Urinary bladder (tissue), 4 donors: ENCODE measurements around the gene KL. TPM values are rescaled to one million over a fixed set of nuclear protein-coding genes. Genes with fewer than 3 reads are reported as not detected.

Experiments
- DNase-seq: peaks from one replicate; pipeline ENCODE4 v3.0.0-alpha.2; 2015; ENCODE audit errors: extremely low spot score
- H3K27ac ChIP-seq: one replicate; pipeline ENCODE4 v1.5.1; 2013; ENCODE audit warnings: low read depth, mild to moderate bottlenecking, moderate library complexity
- H3K36me3 ChIP-seq: one replicate; pipeline ENCODE4 v1.6.1; 2013; ENCODE audit warnings: mild to moderate bottlenecking, moderate library complexity; ENCODE audit not compliant: insufficient read depth
- H3K4me1 ChIP-seq: one replicate; pipeline ENCODE4 v1.6.1; 2013; ENCODE audit warnings: mild to moderate bottlenecking, moderate library complexity; ENCODE audit not compliant: insufficient read depth
- H3K4me3 ChIP-seq: one replicate; pipeline ENCODE4 v1.5.1; 2013; ENCODE audit warnings: low read depth, low read length
- WGBS: extraction: QIAGEN DNeasy Blood & Tissue Kit; methylation state at CpG from one replicate; pipeline ENCODE4 v1.1.7; 2013; 5-methylcytosine and 5-hydroxymethylcytosine counted together
- polyA plus RNA-seq: library from polyadenylated mRNA; stranded (reverse); fragments of 200-250 nt; gene quantifications from one replicate; pipeline ENCODE4 v1.2.3, GENCODE V29; 2013
- total RNA-seq: library from RNA; depleted of rRNA; stranded (reverse); fragments of >200 nt; gene quantifications from one replicate; pipeline ENCODE4 v1.2.3, GENCODE V29; 2014
- donor health status: healthy with polysubstance abuse.
- donor health status: healthy.

Gene KL
- 6.0 TPM for total RNA-seq
- polyA plus RNA-seq: 4.1 TPM

DNA sequence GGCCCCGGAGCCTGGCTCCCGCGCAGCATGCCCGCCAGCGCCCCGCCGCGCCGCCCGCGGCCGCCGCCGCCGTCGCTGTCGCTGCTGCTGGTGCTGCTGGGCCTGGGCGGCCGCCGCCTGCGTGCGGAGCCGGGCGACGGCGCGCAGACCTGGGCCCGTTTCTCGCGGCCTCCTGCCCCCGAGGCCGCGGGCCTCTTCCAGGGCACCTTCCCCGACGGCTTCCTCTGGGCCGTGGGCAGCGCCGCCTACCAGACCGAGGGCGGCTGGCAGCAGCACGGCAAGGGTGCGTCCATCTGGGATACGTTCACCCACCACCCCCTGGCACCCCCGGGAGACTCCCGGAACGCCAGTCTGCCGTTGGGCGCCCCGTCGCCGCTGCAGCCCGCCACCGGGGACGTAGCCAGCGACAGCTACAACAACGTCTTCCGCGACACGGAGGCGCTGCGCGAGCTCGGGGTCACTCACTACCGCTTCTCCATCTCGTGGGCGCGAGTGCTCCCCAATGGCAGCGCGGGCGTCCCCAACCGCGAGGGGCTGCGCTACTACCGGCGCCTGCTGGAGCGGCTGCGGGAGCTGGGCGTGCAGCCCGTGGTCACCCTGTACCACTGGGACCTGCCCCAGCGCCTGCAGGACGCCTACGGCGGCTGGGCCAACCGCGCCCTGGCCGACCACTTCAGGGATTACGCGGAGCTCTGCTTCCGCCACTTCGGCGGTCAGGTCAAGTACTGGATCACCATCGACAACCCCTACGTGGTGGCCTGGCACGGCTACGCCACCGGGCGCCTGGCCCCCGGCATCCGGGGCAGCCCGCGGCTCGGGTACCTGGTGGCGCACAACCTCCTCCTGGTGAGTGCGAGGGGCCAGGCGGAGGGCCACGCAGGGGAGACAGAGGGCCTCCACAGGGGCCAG lies at the start of gene KL:
TSS of gene KL (plus strand) at position 10 of the 909 bp plus-strand sequence. CDS start at position 28, 18 bp downstream.
- WGBS: 9% methylated on average over 106 of the region's 106 CpGs
- Histone ChIP-seq H3K4me1 (no peaks in the 10 kb centered on the region), H3K36me3 (no peaks in the 10 kb centered on the region), H3K27ac (no peak within 1 kb of the TSS), H3K4me3 (peak within 1 kb of the TSS; percentile 44)
- no peak for DNase-seq

DNA sequence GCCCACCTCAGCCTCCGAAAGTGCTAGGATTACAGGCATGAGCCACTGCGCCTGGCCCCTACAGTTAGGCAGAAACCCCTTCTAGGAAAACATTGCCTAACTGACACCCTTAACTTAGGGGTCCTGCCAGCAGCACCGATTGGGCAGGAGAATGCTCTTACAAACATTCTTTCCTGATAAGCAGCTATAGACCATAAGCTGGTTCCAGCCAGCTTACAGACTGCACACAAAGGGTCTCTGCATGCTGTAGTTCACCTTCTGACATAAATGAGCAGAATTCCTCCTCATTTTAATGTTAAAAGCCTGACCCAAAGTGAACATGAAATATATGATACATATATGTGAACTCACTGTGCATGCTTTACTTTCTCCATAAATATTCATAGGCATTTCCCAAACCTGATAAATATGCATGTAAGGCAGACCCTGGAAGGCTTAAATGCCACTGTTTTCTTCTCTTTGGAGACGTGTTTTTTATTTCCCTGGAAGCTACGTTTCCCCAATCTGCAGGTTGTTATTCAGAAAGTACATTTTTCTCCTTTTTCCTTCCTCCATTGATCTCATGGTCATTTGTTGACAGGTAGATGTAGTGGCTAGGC lies 48.5 kb upstream of the KL start:
- 58% methylated on average over 5 of the region's 5 CpGs for WGBS
- Histone ChIP-seq H3K27ac (no peak overlapping the region), H3K4me1 (peaks cover 2% of the 10 kb centered on the region), H3K4me3 (no peak overlapping the region), H3K36me3 (no peaks in the 10 kb centered on the region)
- no peak for DNase-seq

DNA sequence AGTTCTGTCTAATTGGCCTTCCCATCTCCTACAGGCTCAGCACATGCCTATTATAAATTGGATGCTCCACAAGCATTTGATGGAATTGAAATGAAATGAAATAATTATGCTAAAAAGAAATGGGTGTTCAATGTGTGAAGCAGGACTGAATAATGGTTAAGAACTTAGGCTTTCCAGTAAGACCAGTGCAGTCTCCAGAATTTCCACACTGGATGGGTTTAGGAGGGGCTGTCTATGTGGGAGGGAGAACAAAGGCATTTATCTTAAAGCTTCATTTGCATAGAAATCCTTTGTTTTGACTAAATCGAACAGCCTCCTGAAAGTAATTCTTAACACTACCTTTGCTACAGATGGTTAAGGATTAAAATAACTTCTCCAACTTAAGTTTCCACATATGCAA lies 47.9 kb upstream of the KL start:
- peaks cover 2% of the 10 kb centered on the region for H3K4me1 ChIP-seq
- WGBS: 77% methylated on average over 1 of the region's 1 CpG
- no peaks in the 10 kb centered on the region for H3K36me3 ChIP-seq
- no peak for DNase-seq
- H3K4me3 ChIP-seq: no peak overlapping the region
- no peak overlapping the region for H3K27ac ChIP-seq

DNA sequence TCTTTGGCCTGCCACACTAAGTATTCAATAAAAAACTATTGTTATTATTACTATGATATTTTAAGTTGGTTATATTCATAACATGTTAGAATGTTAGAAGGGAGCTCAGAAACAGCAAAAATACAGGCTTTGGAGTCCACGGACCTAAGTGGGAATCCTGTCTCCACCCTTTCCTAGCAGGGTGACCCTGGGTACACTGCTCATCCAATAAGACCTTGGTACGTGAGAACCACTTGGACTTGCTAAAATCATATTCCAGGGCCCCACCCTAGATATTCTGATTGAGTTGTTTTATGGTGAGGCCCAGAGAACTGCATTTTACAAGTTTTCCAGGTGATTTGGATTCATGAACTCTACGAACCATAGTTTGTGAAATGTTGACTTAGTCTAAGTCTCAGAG lies 47.4 kb upstream of the KL start:
- Histone ChIP-seq H3K4me1 (peaks cover 2% of the 10 kb centered on the region), H3K27ac (no peak overlapping the region), H3K4me3 (no peak overlapping the region), H3K36me3 (no peaks in the 10 kb centered on the region)
- 64% methylated on average over 3 of the region's 3 CpGs for WGBS
- no peak for DNase-seq

DNA sequence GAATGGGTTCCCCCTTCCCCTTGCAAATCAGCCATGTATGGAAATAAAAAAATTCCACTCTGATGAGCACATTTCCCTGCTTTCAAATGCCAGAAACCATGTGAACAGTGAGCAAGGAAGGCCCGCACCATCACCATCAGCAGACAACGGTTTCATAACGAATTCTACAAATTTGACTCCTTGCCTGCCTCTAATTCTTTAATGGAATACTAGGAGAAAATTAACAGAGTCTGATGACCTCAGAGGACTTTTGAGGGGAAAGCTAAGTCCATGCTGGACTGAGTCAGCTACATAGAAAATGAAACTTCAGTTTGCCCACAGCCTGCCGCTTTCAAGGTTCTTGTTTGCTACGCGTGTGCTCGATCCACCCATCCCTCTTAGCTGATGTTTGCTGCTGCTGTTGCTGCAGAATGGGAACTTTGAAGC lies 46.7 kb upstream of the KL start:
- DNase-seq: no peak
- Histone ChIP-seq H3K4me3 (peak overlapping the region; percentile 19), H3K4me1 (peaks cover 2% of the 10 kb centered on the region), H3K27ac (no peak overlapping the region), H3K36me3 (no peaks in the 10 kb centered on the region)
- WGBS: 36% methylated on average over 7 of the region's 7 CpGs

DNA sequence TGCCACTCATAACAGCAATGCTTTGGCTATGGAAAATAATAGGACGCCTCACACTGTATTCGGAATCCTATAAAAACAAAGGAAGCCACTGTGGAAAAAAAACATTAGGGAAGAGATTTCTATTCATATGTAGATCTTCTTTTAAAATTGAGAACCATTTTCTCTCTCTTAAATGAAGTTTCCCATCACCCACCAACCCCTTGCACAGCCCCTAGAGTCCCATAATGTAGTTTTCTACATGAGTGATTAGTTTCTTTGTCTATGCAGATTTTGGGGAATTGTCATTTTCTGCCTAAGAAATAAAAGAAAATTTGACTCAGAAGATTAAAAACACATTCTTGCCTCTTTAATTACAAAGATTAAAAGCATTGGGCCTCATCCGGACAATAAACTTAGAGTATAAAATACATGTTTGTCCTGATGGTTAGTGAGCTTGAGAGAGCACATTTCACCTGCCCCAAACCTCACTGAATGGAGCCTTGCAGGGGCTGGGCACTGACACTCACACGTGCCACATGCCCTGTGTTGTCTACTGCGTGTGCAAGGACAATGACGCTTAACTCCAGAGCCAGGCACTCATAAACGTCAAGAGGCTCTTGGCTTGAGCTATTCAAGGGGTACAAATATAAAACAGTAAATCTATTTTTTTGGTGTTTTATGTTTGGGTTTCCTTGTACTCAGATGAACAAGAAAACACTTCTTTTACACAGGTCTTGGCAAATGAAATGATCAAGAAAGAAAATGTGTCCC lies 40.0 kb upstream of the KL start:
- 91% methylated on average over 7 of the region's 7 CpGs for WGBS
- Histone ChIP-seq H3K4me1 (no peaks in the 10 kb centered on the region), H3K27ac (no peak overlapping the region), H3K4me3 (no peak overlapping the region), H3K36me3 (no peaks in the 10 kb centered on the region)
- no peak for DNase-seq

DNA sequence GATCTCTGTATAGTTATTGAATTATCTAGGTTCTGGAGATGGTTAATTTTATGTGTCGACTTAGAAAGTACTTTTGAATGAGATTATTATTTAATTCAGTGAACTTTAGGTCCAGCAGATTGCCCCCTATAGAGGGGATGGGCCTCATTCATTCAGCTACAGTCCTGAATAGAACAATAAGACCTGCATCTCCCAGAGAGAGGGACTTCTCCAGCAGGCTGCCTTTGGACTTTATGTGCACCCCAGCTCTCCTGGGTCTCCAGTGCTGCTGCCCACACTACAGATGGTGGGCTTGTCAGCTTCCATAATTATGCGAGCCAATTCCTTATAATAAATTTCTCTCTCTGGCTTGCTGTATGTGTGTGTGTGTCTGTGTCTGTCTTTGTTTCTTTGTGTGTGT lies 39.3 kb upstream of the KL start:
- WGBS: 95% methylated on average over 2 of the region's 2 CpGs
- no peak for DNase-seq
- Histone ChIP-seq H3K36me3 (no peaks in the 10 kb centered on the region), H3K4me3 (no peak overlapping the region), H3K4me1 (no peaks in the 10 kb centered on the region), H3K27ac (no peak overlapping the region)

DNA sequence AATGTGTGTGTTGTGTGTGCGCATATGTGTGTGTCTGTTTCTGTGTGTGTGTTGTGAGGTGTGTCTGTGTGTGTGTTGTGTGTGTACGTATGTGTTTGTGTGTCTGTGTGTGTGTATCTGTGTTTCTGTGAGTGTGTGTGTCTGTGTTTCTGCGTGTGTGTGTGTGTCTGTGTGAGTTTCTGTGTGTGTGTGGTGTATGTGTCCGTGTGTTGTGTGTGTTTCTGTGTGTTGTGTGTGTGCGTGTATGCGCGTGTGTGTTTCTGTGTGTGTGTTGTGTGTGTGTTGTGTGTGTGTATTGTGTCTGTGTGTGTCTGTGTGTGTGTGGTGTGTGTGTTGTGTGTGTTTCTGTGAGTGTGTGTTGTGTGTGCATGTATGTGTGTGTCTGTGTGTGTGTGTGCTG lies 38.9 kb upstream of the KL start:
- 97% methylated on average over 7 of the region's 7 CpGs for WGBS
- H3K4me1 ChIP-seq: no peaks in the 10 kb centered on the region
- H3K36me3 ChIP-seq: no peaks in the 10 kb centered on the region

DNA sequence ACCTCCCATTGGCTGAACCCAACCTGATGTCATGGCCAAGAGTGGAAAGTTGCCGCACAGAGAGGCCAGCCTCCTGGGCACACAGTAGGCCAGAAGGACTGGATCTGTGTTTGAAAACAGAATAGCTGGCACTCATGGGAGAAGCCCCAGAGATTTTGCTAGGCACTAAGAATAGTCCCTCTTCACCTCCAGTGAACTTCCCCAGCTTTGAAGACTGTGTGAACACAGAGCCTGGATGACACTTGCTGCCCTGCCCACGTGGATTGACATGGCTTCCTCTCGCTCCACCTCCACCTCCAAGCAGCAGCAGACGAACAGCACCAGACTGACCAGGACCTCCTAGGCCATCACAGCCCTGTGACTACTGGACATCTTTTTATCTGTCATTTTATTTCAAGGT lies 37.9 kb upstream of the KL start:
- H3K4me3 ChIP-seq: no peak overlapping the region
- H3K36me3 ChIP-seq: no peaks in the 10 kb centered on the region
- no peak overlapping the region for H3K27ac ChIP-seq
- WGBS: 91% methylated on average over 4 of the region's 4 CpGs
- DNase-seq: no peak
- no peaks in the 10 kb centered on the region for H3K4me1 ChIP-seq

More for the DNA sequence above, 38.9 kb upstream of the KL start:
- DNase-seq: no peak
- Histone ChIP-seq H3K4me3 (no peak overlapping the region), H3K27ac (no peak overlapping the region)

DNA sequence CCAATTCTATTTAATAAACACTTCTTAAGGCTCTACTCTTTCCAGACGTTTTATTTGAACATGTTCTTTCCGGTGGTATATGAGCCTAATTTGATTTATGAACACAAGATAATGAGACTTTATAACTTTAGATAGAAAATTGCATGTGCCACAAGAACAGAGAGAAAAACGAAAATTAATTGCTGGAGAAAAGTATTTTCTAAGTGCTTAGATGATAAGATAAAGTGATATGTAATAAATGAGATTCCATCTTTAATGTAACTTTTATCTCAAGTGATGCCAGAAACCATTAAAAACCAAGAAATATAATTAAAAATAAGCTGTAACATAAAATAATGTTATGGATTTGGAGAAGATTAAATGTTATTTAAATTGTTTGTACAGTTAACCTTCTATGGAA lies 33.2 kb upstream of the KL start:
- Histone ChIP-seq H3K4me1 (no peaks in the 10 kb centered on the region), H3K4me3 (no peak overlapping the region), H3K27ac (no peak overlapping the region), H3K36me3 (no peaks in the 10 kb centered on the region)
- DNase-seq: no peak
- WGBS: 34% methylated on average over 3 of the region's 3 CpGs

DNA sequence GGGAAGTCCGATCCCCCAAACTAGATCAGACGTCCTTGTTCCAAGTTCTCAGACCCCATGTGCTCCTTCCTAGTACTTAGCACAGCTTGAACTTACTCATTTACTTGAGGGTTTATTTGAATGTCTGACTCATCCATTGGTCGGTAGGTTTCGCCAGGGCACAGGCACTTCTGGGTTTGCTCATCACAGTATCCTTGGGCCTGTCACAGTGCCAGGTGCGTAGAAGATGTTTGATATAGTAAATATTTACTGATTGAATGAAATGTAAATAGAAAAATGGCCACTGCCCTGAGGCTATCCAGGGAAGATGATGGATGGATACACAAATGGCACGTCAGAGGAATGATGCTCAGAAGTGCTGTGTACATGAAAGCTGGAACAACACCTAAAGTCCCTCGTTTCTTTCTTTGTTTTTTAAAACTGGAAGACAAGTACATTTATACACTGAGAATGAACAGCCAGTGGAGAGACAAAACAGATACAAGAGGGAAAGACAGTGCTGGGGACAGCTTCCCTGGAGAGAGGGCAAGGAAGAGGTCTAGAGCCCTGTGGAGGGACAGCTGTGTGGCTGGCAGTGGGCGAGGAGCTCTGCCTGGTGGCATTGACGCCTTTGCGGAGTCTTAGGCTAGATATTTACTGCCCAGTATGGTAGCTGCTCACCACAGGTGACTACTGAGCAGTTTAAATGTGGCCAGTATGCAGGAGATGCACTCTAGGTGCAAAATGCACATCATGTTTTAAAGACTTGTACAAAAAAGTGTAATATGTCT lies 31.2 kb upstream of the KL start:
- no peak for DNase-seq
- no peaks in the 10 kb centered on the region for H3K36me3 ChIP-seq
- no peak overlapping the region for H3K4me3 ChIP-seq
- no peaks in the 10 kb centered on the region for H3K4me1 ChIP-seq
- no peak overlapping the region for H3K27ac ChIP-seq
- WGBS: 82% methylated on average over 10 of the region's 10 CpGs

DNA sequence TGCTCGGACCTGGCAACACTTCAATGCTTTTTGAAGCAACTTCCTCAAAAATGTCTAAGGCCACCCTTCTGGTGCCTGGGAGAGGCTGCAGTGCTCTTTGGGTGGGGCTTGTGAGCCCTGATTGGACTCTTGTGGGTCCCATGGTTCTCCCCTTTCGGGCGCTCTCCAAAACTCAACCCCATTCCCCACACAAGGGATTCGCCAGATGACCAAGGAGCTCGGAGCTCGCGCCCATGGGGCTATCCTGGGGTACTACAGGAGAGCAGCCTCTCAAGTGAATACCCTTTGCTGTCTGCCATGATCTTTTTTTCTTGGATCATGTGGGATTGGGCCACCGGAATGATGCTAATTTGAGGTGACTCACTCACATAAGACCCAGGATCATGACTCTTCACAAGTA lies 29.7 kb upstream of the KL start:
- Histone ChIP-seq H3K4me3 (no peak overlapping the region), H3K4me1 (no peaks in the 10 kb centered on the region), H3K27ac (no peak overlapping the region), H3K36me3 (no peaks in the 10 kb centered on the region)
- WGBS: 97% methylated on average over 8 of the region's 8 CpGs
- DNase-seq: no peak

DNA sequence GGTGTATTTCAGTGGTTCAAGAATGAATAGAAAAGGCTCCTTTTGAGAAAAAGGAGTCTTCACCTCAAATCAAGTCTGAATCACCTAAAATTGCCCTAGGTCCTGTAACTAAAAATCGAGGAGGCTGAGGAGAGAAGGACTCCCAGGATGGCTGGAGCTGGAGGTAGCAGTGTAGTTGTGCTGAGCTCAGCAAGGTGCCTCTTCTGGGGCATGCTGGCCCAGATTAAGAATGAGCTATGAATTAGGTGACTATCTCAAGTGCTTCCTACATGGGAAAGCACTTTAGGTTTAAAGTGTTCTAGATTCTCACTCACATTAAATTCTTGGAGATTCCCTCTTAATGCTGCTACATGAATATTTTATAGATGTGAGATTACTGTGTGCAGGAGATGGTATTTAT lies 28.8 kb upstream of the KL start:
- 89% methylated on average over 1 of the region's 1 CpG for WGBS
- Histone ChIP-seq H3K27ac (no peak overlapping the region), H3K36me3 (no peaks in the 10 kb centered on the region), H3K4me3 (no peak overlapping the region), H3K4me1 (no peaks in the 10 kb centered on the region)
- no peak for DNase-seq
